Effector memory CD4-positive, alpha-beta T cell (primary cell): ENCODE measurements around the gene COL28A1.

ENCODE experiments used
- DNase-seq, 3 donors: peaks; one replicate each; pipeline ENCODE4 v3.0.0-alpha.2; 2020
- H3K27ac ChIP-seq: 2 replicates; pipeline ENCODE4 v1.7.0; 2013; ENCODE audit warnings: mild to moderate bottlenecking, low read length, moderate library complexity; ENCODE audit not compliant: insufficient read depth, poor library complexity, severe bottlenecking
- H3K27me3 ChIP-seq: replicated peaks from 2 replicates; pipeline ENCODE4 v1.7.0; 2013; ENCODE audit warnings: mild to moderate bottlenecking, low read length; ENCODE audit not compliant: insufficient read depth, control insufficient read depth, poor library complexity, severe bottlenecking
- H3K36me3 ChIP-seq: 2 replicates; pipeline ENCODE4 v1.7.0; 2013; ENCODE audit warnings: mild to moderate bottlenecking, low read length, moderate library complexity; ENCODE audit not compliant: control insufficient read depth, insufficient read depth
- H3K4me1 ChIP-seq: 2 replicates; pipeline ENCODE4 v1.7.0; 2013; ENCODE audit warnings: low read length, mild to moderate bottlenecking; ENCODE audit not compliant: control insufficient read depth, insufficient read depth, poor library complexity, severe bottlenecking
- H3K4me3 ChIP-seq: 2 replicates; pipeline ENCODE4 v1.7.0; 2013; ENCODE audit warnings: low read length, low read depth, mild to moderate bottlenecking; ENCODE audit not compliant: insufficient read depth, poor library complexity, severe bottlenecking
- H3K9me3 ChIP-seq: 2 replicates; pipeline ENCODE4 v1.7.0; 2013; ENCODE audit warnings: mild to moderate bottlenecking, low read length, moderate library complexity; ENCODE audit not compliant: control insufficient read depth

Gene COL28A1

DNA sequence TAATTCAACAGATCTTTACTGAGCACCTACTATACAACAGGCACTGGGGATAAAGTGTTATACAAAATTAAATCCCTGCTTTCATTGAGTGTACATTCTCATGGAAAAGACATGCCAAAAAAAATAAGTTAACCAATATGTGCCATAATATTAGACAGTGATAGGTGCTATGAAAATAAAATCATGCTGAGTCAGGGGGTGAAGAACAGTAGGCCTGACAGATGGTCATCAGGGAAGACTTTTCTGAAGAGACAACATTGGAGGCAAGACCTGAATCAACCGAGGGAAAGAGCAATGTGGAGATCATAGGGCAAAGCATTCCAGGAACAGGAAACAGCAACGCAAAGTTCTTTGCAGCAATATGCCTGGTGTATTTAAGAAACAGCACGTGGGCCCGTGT, 217.8 kb downstream of the COL28A1 start:
- no peaks in the 10 kb centered on the region for H3K4me1 ChIP-seq
- DNase-seq: no peak

GRCh38 chr7:7315851-7316250, 219.8 kb downstream of the COL28A1 start:
- H3K4me1 ChIP-seq: no peaks in the 10 kb centered on the region
- H3K27me3 ChIP-seq: no peaks in the 10 kb centered on the region
- no peak for DNase-seq
- H3K27ac ChIP-seq: no peak overlapping the region
- no peaks in the 10 kb centered on the region for H3K36me3 ChIP-seq
- H3K4me3 ChIP-seq: no peak overlapping the region
- no peaks in the 10 kb centered on the region for H3K9me3 ChIP-seq

More for the DNA sequence above, 217.8 kb downstream of the COL28A1 start:
- Histone ChIP-seq H3K27me3 (no peaks in the 10 kb centered on the region), H3K4me3 (no peak overlapping the region), H3K27ac (no peak overlapping the region), H3K9me3 (no peaks in the 10 kb centered on the region), H3K36me3 (no peaks in the 10 kb centered on the region)

DNA sequence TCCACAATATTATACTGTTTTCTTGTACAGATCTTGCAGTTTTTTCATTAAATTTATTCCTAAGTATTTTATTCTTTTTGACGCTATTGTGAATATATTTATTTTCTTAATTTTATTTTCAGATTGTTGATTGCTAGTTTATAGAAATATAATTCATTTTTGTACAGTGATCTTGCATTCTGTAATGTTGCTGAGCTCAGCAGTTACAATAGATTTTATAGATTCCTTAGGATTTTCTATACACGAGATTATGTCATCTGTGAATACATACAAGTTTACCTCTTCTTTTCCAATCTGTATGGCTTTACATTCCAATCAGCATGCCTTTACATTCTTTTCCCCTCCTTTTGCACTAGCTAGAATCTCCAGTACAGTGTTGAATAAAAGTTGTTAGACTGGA, 223.3 kb downstream of the COL28A1 start:
- no peak for DNase-seq
- no peaks in the 10 kb centered on the region for H3K27me3 ChIP-seq
- no peak overlapping the region for H3K27ac ChIP-seq
- H3K4me3 ChIP-seq: no peak overlapping the region
- no peaks in the 10 kb centered on the region for H3K4me1 ChIP-seq
- H3K36me3 ChIP-seq: no peaks in the 10 kb centered on the region
- H3K9me3 ChIP-seq: no peaks in the 10 kb centered on the region

GRCh38 chr7:7311001-7311400, 224.7 kb downstream of the COL28A1 start:
- Histone ChIP-seq H3K4me1 (no peaks in the 10 kb centered on the region), H3K27me3 (no peaks in the 10 kb centered on the region), H3K27ac (no peak overlapping the region), H3K4me3 (no peak overlapping the region), H3K36me3 (no peaks in the 10 kb centered on the region), H3K9me3 (no peaks in the 10 kb centered on the region)
- DNase-seq: no peak

DNA sequence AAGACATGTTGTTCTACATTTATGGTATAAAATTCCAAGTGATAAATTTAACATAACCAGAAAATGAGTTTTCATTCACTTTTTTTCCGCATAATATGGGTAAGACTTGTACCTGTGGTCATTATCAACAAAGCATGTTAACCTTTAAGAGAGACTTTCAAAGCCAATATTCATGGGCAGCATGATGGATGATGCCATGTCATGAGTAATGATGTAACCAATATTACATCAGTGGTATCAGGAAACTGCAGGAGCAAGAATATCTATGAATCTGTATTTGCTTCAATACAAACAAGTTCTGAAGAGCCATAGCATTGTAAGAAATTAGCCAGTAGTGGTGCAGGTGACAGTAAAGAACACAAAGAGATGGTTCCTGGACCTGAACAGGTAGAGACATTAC, 226.5 kb downstream of the COL28A1 start:
- H3K27me3 ChIP-seq: no peaks in the 10 kb centered on the region
- no peak overlapping the region for H3K4me3 ChIP-seq
- H3K4me1 ChIP-seq: no peaks in the 10 kb centered on the region
- H3K36me3 ChIP-seq: no peaks in the 10 kb centered on the region
- no peaks in the 10 kb centered on the region for H3K9me3 ChIP-seq
- DNase-seq: no peak
- no peak overlapping the region for H3K27ac ChIP-seq
